Measurements from ENCODE around the gene FRY. TPM values are rescaled to one million over a fixed set of nuclear protein-coding genes. Genes with fewer than 3 reads are reported as not detected.

The FRY gene
- total and polyA plus RNA-seq, 4 donors, result 6.2 to 31.2 (median 12.7) TPM

DNA sequence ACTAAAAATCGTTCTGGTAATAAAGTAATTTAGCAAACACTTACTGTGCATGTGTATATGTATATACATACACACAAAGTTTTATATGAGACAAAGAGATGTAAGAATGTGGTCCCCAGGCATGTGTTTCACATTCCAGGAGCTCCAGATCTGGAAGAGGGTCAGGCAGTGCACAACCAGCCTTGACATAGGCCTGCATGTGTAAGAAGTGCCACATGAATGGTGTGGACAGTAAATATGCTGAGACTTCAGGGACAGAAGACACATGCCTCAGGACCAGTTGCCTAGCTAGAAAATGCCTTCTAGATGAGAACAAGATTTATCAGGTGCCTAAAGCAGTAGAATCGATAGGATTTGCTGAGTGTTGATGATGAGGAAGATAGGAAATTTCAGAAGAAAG, 76.4 kb downstream of the FRY start:
- Histone ChIP-seq H3K4me1 (ENCODE audit: control insufficient read depth in 4 of 4, insufficient read depth in 4 of 4, low read length in 3 of 4) (no peaks in the 10 kb centered on the region), H3K4me3 (ENCODE audit: low read depth in 1 of 3, low read length in 3 of 3) (no peak overlapping the region), H3K27ac (ENCODE audit: low read depth in 1 of 2, low read length in 2 of 2) (no peak overlapping the region), H3K9ac (ENCODE audit: low read depth in 1 of 2, low read length in 2 of 2) (no peak overlapping the region), H3K9me3 (ENCODE audit: control insufficient read depth in 4 of 4, low read length in 3 of 4) (no peaks in the 10 kb centered on the region), H3K27me3 (ENCODE audit: control insufficient read depth in 4 of 4, insufficient read depth in 4 of 4, low read length in 3 of 4) (no peaks in the 10 kb centered on the region), H3K36me3 (ENCODE audit: control insufficient read depth in 4 of 4, insufficient read depth in 3 of 4, low read depth in 1 of 4, low read length in 3 of 4) (peaks cover 0 to 5% (median under 1%) of the 10 kb centered on the region in 4 donors)
- TF ChIP-seq HNF4G (IDR thresholded peaks at IDR 0.05) (no peak), YY1 (IDR thresholded peaks at IDR 0.05) (no peak), NR2F2 (IDR thresholded peaks at IDR 0.05) (no peak)
- no peak for DNase-seq (ENCODE audit: low spot score)
- 82% methylated on average over 2 of the region's 2 CpGs for WGBS

DNA sequence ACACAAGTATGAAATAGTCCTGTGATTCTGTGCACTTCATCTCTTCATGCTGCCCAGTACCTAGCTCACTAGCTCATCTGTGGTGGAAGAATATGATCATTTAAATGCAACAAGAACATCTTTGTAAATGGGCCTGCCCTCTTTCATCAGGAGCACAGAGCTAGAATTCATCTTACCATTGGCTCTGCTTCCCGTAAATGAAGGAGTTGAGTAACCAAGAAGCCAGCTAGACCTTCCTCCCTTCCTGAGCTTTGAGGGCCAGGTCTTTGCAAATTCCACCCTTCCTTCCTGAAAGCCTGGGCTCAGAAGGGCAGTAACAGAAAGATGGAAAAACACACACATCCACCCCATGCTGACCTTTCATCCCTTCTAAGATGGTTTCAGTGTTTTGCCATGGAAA, 82.0 kb downstream of the FRY start:
- DNase-seq (ENCODE audit: low spot score), result no peak
- Histone ChIP-seq H3K36me3 (ENCODE audit: control insufficient read depth in 4 of 4, insufficient read depth in 3 of 4, low read depth in 1 of 4, low read length in 3 of 4) (peaks cover 0 to 1% (median 0%) of the 10 kb centered on the region in 4 donors), H3K9me3 (ENCODE audit: control insufficient read depth in 4 of 4, low read length in 3 of 4) (no peaks in the 10 kb centered on the region), H3K4me3 (ENCODE audit: low read depth in 1 of 3, low read length in 3 of 3) (no peak overlapping the region), H3K4me1 (ENCODE audit: control insufficient read depth in 4 of 4, insufficient read depth in 4 of 4, low read length in 3 of 4) (no peaks in the 10 kb centered on the region), H3K27me3 (ENCODE audit: control insufficient read depth in 4 of 4, insufficient read depth in 4 of 4, low read length in 3 of 4) (no peaks in the 10 kb centered on the region), H3K9ac (ENCODE audit: low read depth in 1 of 2, low read length in 2 of 2) (no peak overlapping the region), H3K27ac (ENCODE audit: low read depth in 1 of 2, low read length in 2 of 2) (no peak overlapping the region)
- TF ChIP-seq, protein P1, sequence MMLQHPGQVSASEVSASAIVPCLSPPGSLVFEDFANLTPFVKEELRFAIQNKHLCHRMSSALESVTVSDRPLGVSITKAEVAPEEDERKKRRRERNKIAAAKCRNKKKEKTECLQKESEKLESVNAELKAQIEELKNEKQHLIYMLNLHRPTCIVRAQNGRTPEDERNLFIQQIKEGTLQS (IDR thresholded peaks at IDR 0.05), result no peak
- TF ChIP-seq TAF1 (conservative IDR thresholded peaks at IDR 0.05), result no peak
- TF ChIP-seq YY1 (IDR thresholded peaks at IDR 0.05), result no peak
- no peak for TF ChIP-seq NR2F2 (IDR thresholded peaks at IDR 0.05)
- TF ChIP-seq, protein P2, sequence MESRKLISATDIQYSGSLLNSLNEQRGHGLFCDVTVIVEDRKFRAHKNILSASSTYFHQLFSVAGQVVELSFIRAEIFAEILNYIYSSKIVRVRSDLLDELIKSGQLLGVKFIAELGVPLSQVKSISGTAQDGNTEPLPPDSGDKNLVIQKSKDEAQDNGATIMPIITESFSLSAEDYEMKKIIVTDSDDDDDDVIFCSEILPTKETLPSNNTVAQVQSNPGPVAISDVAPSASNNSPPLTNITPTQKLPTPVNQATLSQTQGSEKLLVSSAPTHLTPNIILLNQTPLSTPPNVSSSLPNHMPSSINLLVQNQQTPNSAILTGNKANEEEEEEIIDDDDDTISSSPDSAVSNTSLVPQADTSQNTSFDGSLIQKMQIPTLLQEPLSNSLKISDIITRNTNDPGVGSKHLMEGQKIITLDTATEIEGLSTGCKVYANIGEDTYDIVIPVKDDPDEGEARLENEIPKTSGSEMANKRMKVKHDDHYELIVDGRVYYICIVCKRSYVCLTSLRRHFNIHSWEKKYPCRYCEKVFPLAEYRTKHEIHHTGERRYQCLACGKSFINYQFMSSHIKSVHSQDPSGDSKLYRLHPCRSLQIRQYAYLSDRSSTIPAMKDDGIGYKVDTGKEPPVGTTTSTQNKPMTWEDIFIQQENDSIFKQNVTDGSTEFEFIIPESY (IDR thresholded peaks at IDR 0.05), result no peak
- TF ChIP-seq HNF4A (conservative IDR thresholded peaks at IDR 0.05), result no peak
- no peak for TF ChIP-seq SP1 (IDR thresholded peaks at IDR 0.05)
- TF ChIP-seq EGR1 (IDR thresholded peaks at IDR 0.05; ENCODE audit: low read depth in 2 of 2), result no peak
- no peak for TF ChIP-seq RXRA (IDR thresholded peaks at IDR 0.05)
- TF ChIP-seq GABPA (IDR thresholded peaks at IDR 0.05 in 1 of 2, conservative IDR thresholded peaks at IDR 0.05 in 1 of 2), result no peak
- TF ChIP-seq HNF4G (IDR thresholded peaks at IDR 0.05), result no peak
- TF ChIP-seq FOXA1 (IDR thresholded peaks at IDR 0.05), result no peak
- TF ChIP-seq, protein P3, sequence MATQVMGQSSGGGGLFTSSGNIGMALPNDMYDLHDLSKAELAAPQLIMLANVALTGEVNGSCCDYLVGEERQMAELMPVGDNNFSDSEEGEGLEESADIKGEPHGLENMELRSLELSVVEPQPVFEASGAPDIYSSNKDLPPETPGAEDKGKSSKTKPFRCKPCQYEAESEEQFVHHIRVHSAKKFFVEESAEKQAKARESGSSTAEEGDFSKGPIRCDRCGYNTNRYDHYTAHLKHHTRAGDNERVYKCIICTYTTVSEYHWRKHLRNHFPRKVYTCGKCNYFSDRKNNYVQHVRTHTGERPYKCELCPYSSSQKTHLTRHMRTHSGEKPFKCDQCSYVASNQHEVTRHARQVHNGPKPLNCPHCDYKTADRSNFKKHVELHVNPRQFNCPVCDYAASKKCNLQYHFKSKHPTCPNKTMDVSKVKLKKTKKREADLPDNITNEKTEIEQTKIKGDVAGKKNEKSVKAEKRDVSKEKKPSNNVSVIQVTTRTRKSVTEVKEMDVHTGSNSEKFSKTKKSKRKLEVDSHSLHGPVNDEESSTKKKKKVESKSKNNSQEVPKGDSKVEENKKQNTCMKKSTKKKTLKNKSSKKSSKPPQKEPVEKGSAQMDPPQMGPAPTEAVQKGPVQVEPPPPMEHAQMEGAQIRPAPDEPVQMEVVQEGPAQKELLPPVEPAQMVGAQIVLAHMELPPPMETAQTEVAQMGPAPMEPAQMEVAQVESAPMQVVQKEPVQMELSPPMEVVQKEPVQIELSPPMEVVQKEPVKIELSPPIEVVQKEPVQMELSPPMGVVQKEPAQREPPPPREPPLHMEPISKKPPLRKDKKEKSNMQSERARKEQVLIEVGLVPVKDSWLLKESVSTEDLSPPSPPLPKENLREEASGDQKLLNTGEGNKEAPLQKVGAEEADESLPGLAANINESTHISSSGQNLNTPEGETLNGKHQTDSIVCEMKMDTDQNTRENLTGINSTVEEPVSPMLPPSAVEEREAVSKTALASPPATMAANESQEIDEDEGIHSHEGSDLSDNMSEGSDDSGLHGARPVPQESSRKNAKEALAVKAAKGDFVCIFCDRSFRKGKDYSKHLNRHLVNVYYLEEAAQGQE (IDR thresholded peaks at IDR 0.05), result no peak
- TF ChIP-seq RAD21 (IDR thresholded peaks at IDR 0.05), result no peak
- TF ChIP-seq JUND (IDR thresholded peaks at IDR 0.05), result no peak
- TF ChIP-seq, protein P4, sequence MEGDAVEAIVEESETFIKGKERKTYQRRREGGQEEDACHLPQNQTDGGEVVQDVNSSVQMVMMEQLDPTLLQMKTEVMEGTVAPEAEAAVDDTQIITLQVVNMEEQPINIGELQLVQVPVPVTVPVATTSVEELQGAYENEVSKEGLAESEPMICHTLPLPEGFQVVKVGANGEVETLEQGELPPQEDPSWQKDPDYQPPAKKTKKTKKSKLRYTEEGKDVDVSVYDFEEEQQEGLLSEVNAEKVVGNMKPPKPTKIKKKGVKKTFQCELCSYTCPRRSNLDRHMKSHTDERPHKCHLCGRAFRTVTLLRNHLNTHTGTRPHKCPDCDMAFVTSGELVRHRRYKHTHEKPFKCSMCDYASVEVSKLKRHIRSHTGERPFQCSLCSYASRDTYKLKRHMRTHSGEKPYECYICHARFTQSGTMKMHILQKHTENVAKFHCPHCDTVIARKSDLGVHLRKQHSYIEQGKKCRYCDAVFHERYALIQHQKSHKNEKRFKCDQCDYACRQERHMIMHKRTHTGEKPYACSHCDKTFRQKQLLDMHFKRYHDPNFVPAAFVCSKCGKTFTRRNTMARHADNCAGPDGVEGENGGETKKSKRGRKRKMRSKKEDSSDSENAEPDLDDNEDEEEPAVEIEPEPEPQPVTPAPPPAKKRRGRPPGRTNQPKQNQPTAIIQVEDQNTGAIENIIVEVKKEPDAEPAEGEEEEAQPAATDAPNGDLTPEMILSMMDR (IDR thresholded peaks at IDR 0.05; ENCODE audit: low read depth, low read length, missing input control), result no peak
- TF ChIP-seq, protein P5, sequence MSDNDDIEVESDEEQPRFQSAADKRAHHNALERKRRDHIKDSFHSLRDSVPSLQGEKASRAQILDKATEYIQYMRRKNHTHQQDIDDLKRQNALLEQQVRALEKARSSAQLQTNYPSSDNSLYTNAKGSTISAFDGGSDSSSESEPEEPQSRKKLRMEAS (IDR thresholded peaks at IDR 0.05), result no peak
- no peak for TF ChIP-seq FOXA2 (IDR thresholded peaks at IDR 0.05)
- WGBS, result 89% methylated on average over 1 of the region's 1 CpG
